ENCODE results near the gene DPEP2.

DNA sequence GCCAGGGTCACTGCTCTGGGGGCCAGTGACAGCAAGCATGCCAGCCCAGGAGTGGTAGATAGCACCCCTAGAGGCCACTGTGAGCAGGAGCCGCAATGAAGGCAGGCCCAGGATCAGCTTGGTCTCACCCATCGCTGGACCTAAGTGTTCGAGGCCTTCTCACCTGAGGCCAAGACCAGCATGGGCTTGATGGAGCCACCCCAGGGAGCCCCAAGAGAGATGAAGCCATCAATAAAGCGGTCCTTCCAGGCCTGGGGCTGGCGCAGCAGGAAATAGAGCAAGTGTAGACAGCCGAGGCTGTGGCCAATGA, 57.1 kb downstream of the DPEP2 start:
- TF ChIP-seq CTCF (IDR thresholded peaks at IDR 0.05; ENCODE audit: low read length) (peak; percentile 85), EZH2 (IDR thresholded peaks at IDR 0.05; ENCODE audit: borderline replicate concordance, low read length) (no peak)
